Transverse colon (tissue), 4 donors: Measurements from ENCODE around the gene AKAP6.

Experiments used
- CTCF ChIP-seq, 5 experiments: fragments of 200-600 bp in 3 of 5; fragments of 450-650 bp in 2 of 5; sonication (generic) in 3 of 5; IDR thresholded peaks; 1 replicate in 2 of 5; 2 replicates in 3 of 5; pipeline ENCODE4 v1.5.1; 2016 to 2017; ENCODE audit warnings: antibody characterized with exemption in 5 of 5, inconsistent platforms in 3 of 5, mild to moderate bottlenecking in 2 of 5, moderate library complexity in 1 of 5
- EP300 ChIP-seq: sonication (generic); formaldehyde crosslinking; IDR thresholded peaks from one replicate; pipeline ENCODE4 v1.6.1; 2017; ENCODE audit warnings: antibody characterized with exemption, low read depth
- POLR2AphosphoS5 ChIP-seq, 3 donors: sonication (generic); formaldehyde crosslinking; IDR thresholded peaks; one replicate each; pipeline ENCODE4 v1.6.1; 2016; ENCODE audit warnings: antibody characterized with exemption in 3 of 3

DNA sequence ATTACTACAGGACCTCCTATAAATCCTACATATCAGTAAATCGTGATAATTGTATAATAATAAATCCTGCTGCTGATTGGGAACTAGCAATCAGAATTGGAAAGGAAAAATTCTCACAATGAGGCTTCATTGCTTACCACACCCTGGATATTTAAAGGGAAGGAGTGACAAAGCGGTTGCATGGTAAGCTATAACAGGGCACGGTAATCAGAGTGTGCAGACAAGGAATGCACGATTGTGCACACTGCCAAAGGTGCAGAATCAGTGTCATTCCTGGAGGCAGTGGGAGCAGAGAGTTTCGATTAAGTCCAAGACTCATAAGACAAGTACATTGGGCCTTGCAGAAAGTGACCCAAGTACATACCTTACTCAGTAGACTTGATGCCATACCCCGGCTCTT is 332.1 kb downstream of the AKAP6 start:
- no peak for TF ChIP-seq EP300
- no peak for TF ChIP-seq CTCF (IDR thresholded peaks at IDR 0.05)
- TF ChIP-seq POLR2AphosphoS5 (IDR thresholded peaks at IDR 0.05): no peak
